ENCODE data around the gene TCEAL1.

TCEAL1 gene

DNA sequence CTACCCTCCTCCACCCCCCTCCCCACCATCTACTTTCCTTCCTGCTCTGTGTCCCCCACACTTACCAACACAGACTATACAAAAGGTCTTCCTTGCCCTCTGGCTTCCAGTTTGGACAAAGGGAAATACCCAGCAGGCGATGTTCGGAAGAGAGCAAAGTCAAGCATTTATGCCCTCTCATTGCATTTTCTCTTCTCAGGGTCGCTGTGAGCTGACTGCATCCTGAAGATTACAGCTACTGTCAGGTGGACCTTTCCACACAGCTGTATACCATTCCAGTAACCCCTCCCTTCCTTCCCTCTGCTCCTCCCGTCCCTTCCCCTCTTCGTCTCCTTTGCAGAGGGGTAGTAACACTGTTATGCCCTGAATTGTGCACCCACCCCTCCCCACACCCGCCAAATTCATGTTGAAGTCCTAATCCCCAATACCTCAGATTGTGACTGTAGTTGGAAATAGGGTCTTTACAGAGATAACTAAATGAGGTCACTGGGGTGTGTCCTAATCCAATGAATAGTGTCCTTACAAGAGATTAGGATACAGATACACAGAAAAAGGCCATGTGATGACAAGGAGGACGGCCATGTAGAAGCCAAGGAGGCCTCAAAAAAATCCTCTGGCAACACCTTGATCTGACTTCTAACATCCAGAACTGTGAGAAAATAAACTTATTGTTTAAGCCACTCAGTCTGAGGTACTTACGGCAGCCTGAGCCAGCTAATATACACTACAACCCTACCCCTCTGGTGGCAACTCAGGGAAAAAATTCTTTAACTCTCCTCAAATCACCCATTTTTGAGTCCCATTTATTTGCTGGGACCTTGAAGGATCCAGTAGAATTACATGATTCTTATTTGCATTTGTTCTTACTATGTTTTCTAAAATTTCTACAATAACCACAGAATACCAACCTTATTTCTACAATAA, 46.0 kb downstream of the TCEAL1 start:
- Histone ChIP-seq H3K27me3 (ENCODE audit: control insufficient read depth, insufficient read depth, low read length) (no peaks in the 10 kb centered on the region), H3K4me1 (no peaks in the 10 kb centered on the region), H3K36me3 (ENCODE audit: control insufficient read depth, insufficient read depth, low read length) (no peaks in the 10 kb centered on the region), H3K79me2 (no peaks in the 10 kb centered on the region), H3K9ac (no peak overlapping the region), H3K4me3 (ENCODE audit: low read depth, low read length) (no peak overlapping the region), H3K9me3 (ENCODE audit: control insufficient read depth, low read length) (no peaks in the 10 kb centered on the region), H3K4me2 (ENCODE audit: low read length) (no peak overlapping the region), H2AFZ (no peak overlapping the region), H3K27ac (no peak overlapping the region)
- no peak for TF ChIP-seq CTCF (IDR thresholded peaks at IDR 0.05)

- H2AFZ ChIP-seq, result no peak overlapping the region
- H3K4me3 ChIP-seq (ENCODE audit: low read depth, low read length), result no peak overlapping the region
- H3K36me3 ChIP-seq (ENCODE audit: control insufficient read depth, insufficient read depth, low read length), result no peaks in the 10 kb centered on the region
- H3K27me3 ChIP-seq (ENCODE audit: control insufficient read depth, insufficient read depth, low read length), result no peaks in the 10 kb centered on the region
- H3K4me2 ChIP-seq (ENCODE audit: low read length), result no peak overlapping the region
- no peak overlapping the region for H3K9ac ChIP-seq
- TF ChIP-seq CTCF (IDR thresholded peaks at IDR 0.05), result no peak
- H3K79me2 ChIP-seq, result no peaks in the 10 kb centered on the region
- no peaks in the 10 kb centered on the region for H3K4me1 ChIP-seq
- H3K9me3 ChIP-seq (ENCODE audit: control insufficient read depth, low read length), result no peaks in the 10 kb centered on the region
- no peak overlapping the region for H3K27ac ChIP-seq
Measured at GRCh38 chrX:103678199-103678993, 49.6 kb downstream of the TCEAL1 start.
